HG03460 (cell line): ENCODE measurements around the gene DLGAP4.
A peak's percentile ranks its signal among the peaks of the same experiment; 100 is the strongest.

Experiments
- ATAC-seq: cut with Tn5 transposase; IDR thresholded peaks from one replicate; pipeline ENCODE4 v1.9.1; 2021; ENCODE audit not compliant: unreplicated experiment

DLGAP4 gene

GRCh38 chr20:36440370-36441026, 134.4 kb downstream of the DLGAP4 start:
- no peak for ATAC-seq

GRCh38 chr20:36441027-36441414, 134.9 kb downstream of the DLGAP4 start:
- no peak for ATAC-seq

GRCh38 chr20:36441416-36441815, 135.3 kb downstream of the DLGAP4 start:
- ATAC-seq = no peak

GRCh38 chr20:36445847-36446246, 139.7 kb downstream of the DLGAP4 start:
- no peak for ATAC-seq

- ATAC-seq = no peak
Measured at GRCh38 chr20:36446557-36446956, 140.4 kb downstream of the DLGAP4 start.

- ATAC-seq = no peak
Measured at GRCh38 chr20:36447101-36447500, 141.0 kb downstream of the DLGAP4 start.

- no peak for ATAC-seq
Measured at GRCh38 chr20:36449663-36450062, 143.5 kb downstream of the DLGAP4 start.

GRCh38 chr20:36454332-36454697, 148.2 kb downstream of the DLGAP4 start:
- no peak for ATAC-seq

GRCh38 chr20:36454698-36455427, 148.7 kb downstream of the DLGAP4 start:
- ATAC-seq = no peak

GRCh38 chr20:36455972-36456625, 150.0 kb downstream of the DLGAP4 start:
- ATAC-seq = no peak

GRCh38 chr20:36460648-36461599, 154.8 kb downstream of the DLGAP4 start:
- ATAC-seq = peak; percentile 46

- ATAC-seq = peak; percentile 7
Measured at GRCh38 chr20:36461600-36462439, 155.7 kb downstream of the DLGAP4 start.

- ATAC-seq = no peak
Measured at GRCh38 chr20:36462440-36463211, 156.5 kb downstream of the DLGAP4 start.

- ATAC-seq = no peak
Measured at GRCh38 chr20:36463212-36464061, 157.3 kb downstream of the DLGAP4 start.

GRCh38 chr20:36465109-36466080, 159.3 kb downstream of the DLGAP4 start:
- no peak for ATAC-seq

- ATAC-seq = no peak
Measured at GRCh38 chr20:36466089-36466488, 159.9 kb downstream of the DLGAP4 start.
